Measurements from ENCODE around the gene SLC9A4. TPM values are rescaled to one million over a fixed set of nuclear protein-coding genes. Genes with fewer than 3 reads are reported as not detected.

The SLC9A4 gene
- total RNA-seq (under 1 TPM in 1 of 10 donors, not detected in 9; 0.07 TPM), polyA plus RNA-seq (not detected)
- long read RNA-seq, donor 1: 0 reads
- long read RNA-seq, donor 2: 0 reads
- long read RNA-seq, donor 3: 0 reads

DNA sequence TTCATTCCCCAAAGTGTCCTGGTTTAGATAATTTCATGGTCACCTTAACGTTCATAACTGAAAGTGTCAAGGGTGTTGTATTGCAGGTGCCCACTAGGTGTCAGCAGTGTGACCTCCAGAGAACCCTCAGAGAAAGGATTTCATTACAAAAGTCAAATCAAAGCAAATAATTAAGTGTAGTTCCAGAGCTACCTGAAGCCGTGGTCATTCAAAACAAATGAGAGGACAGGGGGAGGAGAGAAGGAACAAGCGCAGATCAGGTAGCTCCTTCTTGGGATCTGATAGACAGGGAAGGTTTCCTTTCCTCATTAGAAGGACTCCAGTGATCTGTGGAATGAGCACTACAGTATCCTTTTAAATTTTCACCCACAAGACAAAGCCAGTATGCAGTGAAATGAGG is at the start of gene SLC9A4:
SLC9A4 (plus strand) TSS at position 207 of the 400 bp plus-strand sequence. CDS start 534 bp downstream, outside the sequence.
- 5% methylated on average over 3 of the region's 3 CpGs for WGBS, 2 donors
- H3K27me3 ChIP-seq: peaks cover 0 to 53% (median 22%) of the 10 kb centered on the region in 7 donors
- no peaks in the 10 kb centered on the region for H3K4me1 ChIP-seq
- ATAC-seq: peak in 1 of 8 donors; percentile 55
- intact Hi-C loops (cut with DNase I): loop anchor here in 9 of 10 donors (2.0 to 10.0 kb wide), 9 partner anchors 139 to 232 kb away; partner anchors contain the start of gene SLC9A2 (in 5 of the 9)
- no peak within 1 kb of the TSS for H3K4me3 ChIP-seq
- TF ChIP-seq CTCF (IDR thresholded peaks at IDR 0.05): peak; percentile 49 to 85 (median 84)
- H3K36me3 ChIP-seq: no peaks in the 10 kb centered on the region
- no peak for DNase-seq
- no peak within 1 kb of the TSS for H3K27ac ChIP-seq
- H3K9me3 ChIP-seq: peaks cover 0 to 20% (median 12%) of the 10 kb centered on the region in 11 donors

DNA sequence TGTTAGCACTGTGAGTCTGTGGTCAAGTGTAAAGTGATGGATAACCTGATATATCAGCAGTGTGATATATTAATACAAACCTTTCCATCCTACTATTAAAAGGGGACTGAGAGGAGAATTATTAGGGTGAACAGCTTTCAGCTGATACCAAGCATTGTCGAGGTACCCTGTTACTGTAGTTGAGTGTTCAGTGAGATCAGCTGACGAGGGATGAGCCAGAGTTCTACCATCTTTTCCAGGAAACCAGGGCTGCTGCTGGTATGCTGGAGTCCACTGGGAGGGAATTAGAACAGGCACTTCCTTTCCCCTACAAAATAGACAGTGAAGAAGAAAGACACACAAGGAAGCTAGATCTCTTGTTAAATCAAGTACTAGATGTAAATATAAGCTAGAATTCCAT is 49.7 kb upstream of the SLC9A4 start:
- Histone ChIP-seq H3K27ac (peak overlapping the region in 1 of 10 donors; percentile 85), H3K9me3 (peaks cover 0 to 5% (median 0%) of the 10 kb centered on the region in 11 donors), H3K4me3 (peak overlapping the region in 1 of 10 donors; percentile 25), H3K4me1 (peaks cover 0 to 27% (median 0%) of the 10 kb centered on the region in 9 donors), H3K36me3 (no peaks in the 10 kb centered on the region), H3K27me3 (peaks cover 0 to 4% (median 0%) of the 10 kb centered on the region in 7 donors)
- intact Hi-C loops (cut with DNase I): no loop called here
- no peak for TF ChIP-seq CTCF (IDR thresholded peaks at IDR 0.05)
- WGBS, 2 donors: 75 to 88% methylated on average over 2 of the region's 2 CpGs
- ATAC-seq (no peak), DNase-seq (no peak)

- DNase-seq (no peak), ATAC-seq (no peak)
- intact Hi-C loops (cut with DNase I): no loop called here
- Histone ChIP-seq H3K4me1 (peaks cover 0 to 13% (median 0%) of the 10 kb centered on the region in 9 donors), H3K36me3 (no peaks in the 10 kb centered on the region), H3K9me3 (peaks cover 0 to 7% (median 0%) of the 10 kb centered on the region in 11 donors), H3K4me3 (peak overlapping the region in 1 of 10 donors; percentile 25), H3K27ac (peak overlapping the region in 1 of 10 donors; percentile 85), H3K27me3 (peaks cover 0 to 4% (median 0%) of the 10 kb centered on the region in 7 donors)
- TF ChIP-seq CTCF (IDR thresholded peaks at IDR 0.05): no peak
- 61 to 67% methylated on average over 3 of the region's 3 CpGs for WGBS, 2 donors
Measured at GRCh38 chr2:102424754-102425153, 48.3 kb upstream of the SLC9A4 start.

- WGBS, 2 donors: 51 to 55% methylated on average over 5 of the region's 5 CpGs
- H3K4me1 ChIP-seq: peaks cover 0 to 11% (median 0%) of the 10 kb centered on the region in 9 donors
- DNase-seq: no peak
- no peak for ATAC-seq
- H3K9me3 ChIP-seq: peaks cover 0 to 7% (median 0%) of the 10 kb centered on the region in 11 donors
- peak overlapping the region in 1 of 10 donors; percentile 8 for H3K4me3 ChIP-seq
- no peaks in the 10 kb centered on the region for H3K36me3 ChIP-seq
- no peak for TF ChIP-seq CTCF (IDR thresholded peaks at IDR 0.05)
- H3K27me3 ChIP-seq: peaks cover 0 to 4% (median 0%) of the 10 kb centered on the region in 7 donors
- intact Hi-C loops (cut with DNase I): no loop called here
- H3K27ac ChIP-seq: peak overlapping the region in 1 of 10 donors; percentile 85
Measured at GRCh38 chr2:102425441-102426132, 47.4 kb upstream of the SLC9A4 start.
